IPS DF 4.7 (cell line): ENCODE results near the gene FOSB.

Source experiments
- DNase-seq: peaks from one replicate; pipeline ENCODE4 v3.0.0-alpha.2; 2013; ENCODE audit warnings: low spot score; ENCODE audit errors: extremely low read depth

The FOSB gene

GRCh38 chr19:45442408-45442777 lies 25.4 kb upstream of the FOSB start:
- DNase-seq, result no peak

GRCh38 chr19:45442778-45443461 lies 24.9 kb upstream of the FOSB start:
- DNase-seq, result no peak

- no peak for DNase-seq
Measured at GRCh38 chr19:45443462-45444317, 24.1 kb upstream of the FOSB start.

GRCh38 chr19:45444318-45445041 lies 23.3 kb upstream of the FOSB start:
- DNase-seq, result no peak

GRCh38 chr19:45445139-45445538 lies 22.7 kb upstream of the FOSB start:
- DNase-seq, result no peak

GRCh38 chr19:45446295-45446694 lies 21.5 kb upstream of the FOSB start:
- no peak for DNase-seq

- no peak for DNase-seq
Measured at GRCh38 chr19:45446944-45447343, 20.9 kb upstream of the FOSB start.

GRCh38 chr19:45448425-45448756 lies 19.4 kb upstream of the FOSB start:
- DNase-seq, result no peak

GRCh38 chr19:45448887-45449299 lies 18.9 kb upstream of the FOSB start:
- no peak for DNase-seq

- no peak for DNase-seq
Measured at GRCh38 chr19:45450012-45450333, 17.8 kb upstream of the FOSB start.

- no peak for DNase-seq
Measured at GRCh38 chr19:45451131-45451849, 16.5 kb upstream of the FOSB start.

GRCh38 chr19:45451850-45452387 lies 15.9 kb upstream of the FOSB start:
- no peak for DNase-seq

GRCh38 chr19:45455707-45456499 lies 11.9 kb upstream of the FOSB start:
- DNase-seq, result no peak

- no peak for DNase-seq
Measured at GRCh38 chr19:45456500-45456815, 11.3 kb upstream of the FOSB start.

GRCh38 chr19:45457776-45458175 lies 10.0 kb upstream of the FOSB start:
- no peak for DNase-seq

- DNase-seq, result no peak
Measured at GRCh38 chr19:45460807-45461347, 6.9 kb upstream of the FOSB start.

GRCh38 chr19:45462174-45462573 lies 5.6 kb upstream of the FOSB start:
- DNase-seq, result no peak

- no peak for DNase-seq
Measured at GRCh38 chr19:45463241-45463640, 4.6 kb upstream of the FOSB start.

- no peak for DNase-seq
Measured at GRCh38 chr19:45464274-45464673, 3.5 kb upstream of the FOSB start.

- no peak for DNase-seq
Measured at GRCh38 chr19:45464852-45465441, 2.8 kb upstream of the FOSB start.
